ENCODE measurements around the gene CDK15. TPM values are rescaled to one million over a fixed set of nuclear protein-coding genes. Genes with fewer than 3 reads are reported as not detected.

The CDK15 gene
- total RNA-seq, 1 experiment from 2014 or later, result 4.8 TPM

Other genes with a start within 250 kb of the CDK15 start
- 30.6 TPM for gene TMEM237, start 163.0 kb upstream of the CDK15 start, total RNA-seq (2021; ENCODE audit: unreplicated experiment)
- gene MPP4, start 107.9 kb upstream of the CDK15 start, total RNA-seq (2021; ENCODE audit: unreplicated experiment), result not detected
- gene ALS2, start 25.6 kb upstream of the CDK15 start, total RNA-seq (2021; ENCODE audit: unreplicated experiment), result 47.5 TPM
- 38.1 TPM for gene FZD7, start 227.3 kb downstream of the CDK15 start, total RNA-seq (2021; ENCODE audit: unreplicated experiment)

Data from Panc1 (cell line).